Ishikawa (cell line): Measurements from ENCODE around the gene KCNQ4.

Experiments used
- CEBPB ChIP-seq: IDR thresholded peaks from 2 replicates; pipeline ENCODE4 v1.6.1; 2012
- CREB1 ChIP-seq: IDR thresholded peaks from 2 replicates; pipeline ENCODE4 v1.6.1; 2012; ENCODE audit warnings: low read depth
- EGR1 ChIP-seq: IDR thresholded peaks from 2 replicates; pipeline ENCODE4 v1.6.1; 2012
- EP300 ChIP-seq: IDR thresholded peaks from 2 replicates; pipeline ENCODE4 v1.6.1; 2012; ENCODE audit warnings: borderline replicate concordance
- FOXM1 ChIP-seq: IDR thresholded peaks from 2 replicates; pipeline ENCODE4 v1.6.1; 2012; ENCODE audit warnings: low read depth, borderline replicate concordance
- NFIC ChIP-seq: IDR thresholded peaks from 2 replicates; pipeline ENCODE4 v1.6.1; 2012
- RAD21 ChIP-seq: IDR thresholded peaks from 2 replicates; pipeline ENCODE4 v1.6.1; 2012; ENCODE audit warnings: low read depth
- REST ChIP-seq: IDR thresholded peaks from 2 replicates; pipeline ENCODE4 v1.6.1; 2012; ENCODE audit warnings: low read depth, mild to moderate bottlenecking
- TAF1 ChIP-seq: IDR thresholded peaks from 2 replicates; pipeline ENCODE4 v1.6.1; 2012; ENCODE audit warnings: low read depth, mild to moderate bottlenecking
- TCF12 ChIP-seq: IDR thresholded peaks from 2 replicates; pipeline ENCODE4 v1.6.1; 2012; ENCODE audit warnings: low read depth
- TEAD4 ChIP-seq: IDR thresholded peaks from 2 replicates; pipeline ENCODE4 v1.6.1; 2012
- USF1 ChIP-seq: IDR thresholded peaks from 2 replicates; pipeline ENCODE4 v1.6.1; 2012
- YY1 ChIP-seq: IDR thresholded peaks from 2 replicates; pipeline ENCODE4 v1.6.1; 2012; ENCODE audit warnings: low read depth
- ZBTB7A ChIP-seq: IDR thresholded peaks from 2 replicates; pipeline ENCODE4 v1.6.1; 2012; ENCODE audit warnings: low read depth
- TF ChIP-seq, protein P1 (sequence below): IDR thresholded peaks from 2 replicates; pipeline ENCODE4 v1.6.1; 2012

Gene KCNQ4

GRCh38 chr1:40793617-40794016, 10.0 kb downstream of the KCNQ4 start:
- TF ChIP-seq TAF1 (no peak), EP300 (no peak), EGR1 (no peak), REST (no peak), CREB1 (no peak), YY1 (no peak), TEAD4 (no peak), USF1 (no peak), FOXM1 (no peak), ZBTB7A (no peak), TCF12 (no peak), CEBPB (no peak), RAD21 (no peak), NFIC (no peak)
- TF ChIP-seq, protein P1, sequence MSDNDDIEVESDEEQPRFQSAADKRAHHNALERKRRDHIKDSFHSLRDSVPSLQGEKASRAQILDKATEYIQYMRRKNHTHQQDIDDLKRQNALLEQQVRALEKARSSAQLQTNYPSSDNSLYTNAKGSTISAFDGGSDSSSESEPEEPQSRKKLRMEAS = no peak

GRCh38 chr1:40794048-40794447, 10.5 kb downstream of the KCNQ4 start:
- TF ChIP-seq CREB1 (no peak), TAF1 (no peak), TCF12 (no peak), RAD21 (no peak), CEBPB (no peak), YY1 (no peak), EGR1 (no peak)
- TF ChIP-seq, protein P1 = no peak

- TF ChIP-seq, protein P1 = no peak
- TF ChIP-seq EP300 (no peak), FOXM1 (no peak), TCF12 (no peak), EGR1 (no peak), NFIC (no peak), REST (no peak), ZBTB7A (no peak), CREB1 (no peak), RAD21 (no peak), USF1 (no peak), TEAD4 (no peak), CEBPB (no peak), YY1 (no peak)
These were observed 11.6 kb downstream of the KCNQ4 start for GRCh38 chr1:40794974-40795715.

DNA sequence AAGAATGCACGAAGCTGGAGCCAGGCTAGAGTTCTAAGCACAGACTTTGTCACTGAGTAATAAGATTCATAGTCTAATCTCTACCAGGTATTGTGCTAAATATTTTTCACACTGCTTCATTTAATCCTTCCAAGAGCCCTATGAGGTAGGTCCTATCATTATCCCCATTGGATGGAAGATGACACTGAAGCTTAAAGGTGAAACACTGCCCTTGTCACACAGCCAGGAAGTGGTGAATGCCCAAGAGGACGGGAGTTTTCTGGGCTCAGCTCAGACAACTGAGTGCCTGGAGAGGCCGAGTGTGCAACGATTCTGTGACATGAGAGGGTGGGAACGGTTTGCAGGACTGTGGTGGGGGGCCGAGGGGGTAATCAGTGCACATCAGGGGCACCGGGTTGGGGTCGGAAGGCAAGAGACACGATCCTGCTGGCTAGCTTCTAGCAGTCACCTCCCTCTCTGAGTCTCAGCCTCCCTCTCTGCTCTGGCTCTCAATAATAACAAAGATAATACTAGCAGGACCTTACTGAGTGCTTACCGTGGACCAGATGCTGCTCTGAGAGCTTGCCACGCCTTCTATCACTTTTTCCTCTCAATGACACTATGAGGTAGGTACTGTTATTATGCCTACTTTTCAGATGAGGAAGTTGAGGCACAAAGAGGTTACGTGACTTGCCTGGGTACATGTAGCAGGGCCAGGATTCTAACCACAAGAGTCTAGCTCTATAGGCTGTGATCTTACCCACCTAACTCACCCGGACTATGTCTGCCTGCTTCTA, 12.4 kb downstream of the KCNQ4 start:
- TF ChIP-seq, protein P1 = no peak
- TF ChIP-seq RAD21 (no peak), TEAD4 (no peak), CREB1 (no peak), FOXM1 (no peak), YY1 (no peak), TCF12 (no peak), NFIC (no peak), TAF1 (no peak), ZBTB7A (no peak), EP300 (no peak), USF1 (no peak), CEBPB (no peak), REST (no peak), EGR1 (no peak)
